ENCODE data around the gene SH3RF1. TPM values are rescaled to one million over a fixed set of nuclear protein-coding genes. Genes with fewer than 3 reads are reported as not detected.

The SH3RF1 gene
- total RNA-seq, 3 donors from 2014 or later (not counting 1 experiment from before 2014, with no cell fraction given): 0.54 to 2.4 (median 1.6) TPM

DNA sequence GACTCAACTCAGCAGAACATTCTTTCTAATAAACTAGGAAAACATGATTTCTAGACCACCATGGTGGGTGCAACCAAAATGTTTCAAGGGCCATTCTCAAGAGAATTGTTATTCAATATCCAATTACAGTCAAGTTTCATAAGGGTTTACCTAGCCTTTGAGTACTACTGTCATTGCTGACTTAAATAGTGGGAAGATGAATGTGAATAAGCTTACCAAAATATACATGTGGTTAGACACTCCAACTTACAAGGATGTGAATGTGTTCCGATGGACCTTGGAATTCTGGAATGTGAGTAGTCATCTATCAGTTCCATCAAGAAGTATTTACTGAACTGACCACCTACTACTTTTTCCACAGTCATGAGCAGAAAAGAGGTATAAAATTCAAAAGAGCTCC lies 16.9 kb downstream of the SH3RF1 start:
- no peak for DNase-seq
- Mint-ChIP-seq H3K9me3 (no peaks in the 10 kb centered on the region), H3K27me3 (ENCODE audit: low read depth in 2 of 2) (peaks cover 6 to 7% of the 10 kb centered on the region in 2 donors), H3K36me3 (no peaks in the 10 kb centered on the region), H3K27ac (no peak overlapping the region), H3K4me3 (no peak overlapping the region), H3K4me1 (no peaks in the 10 kb centered on the region)
- no peaks in the 10 kb centered on the region for H3K36me3 ChIP-seq (ENCODE audit: control insufficient read depth, insufficient read depth, low read length)
- intact Hi-C loops (cut with micrococcal nuclease): no loop called here
- ATAC-seq: no peak
- H3K27me3 ChIP-seq (ENCODE audit: control insufficient read depth, insufficient read depth, low read length): no peaks in the 10 kb centered on the region
- no peak overlapping the region for H3K27ac ChIP-seq (ENCODE audit: low read length)
- no CpG with 5 or more reads among the region's 1 CpG for WGBS (ENCODE audit: insufficient coverage)
- TF ChIP-seq, protein P1, sequence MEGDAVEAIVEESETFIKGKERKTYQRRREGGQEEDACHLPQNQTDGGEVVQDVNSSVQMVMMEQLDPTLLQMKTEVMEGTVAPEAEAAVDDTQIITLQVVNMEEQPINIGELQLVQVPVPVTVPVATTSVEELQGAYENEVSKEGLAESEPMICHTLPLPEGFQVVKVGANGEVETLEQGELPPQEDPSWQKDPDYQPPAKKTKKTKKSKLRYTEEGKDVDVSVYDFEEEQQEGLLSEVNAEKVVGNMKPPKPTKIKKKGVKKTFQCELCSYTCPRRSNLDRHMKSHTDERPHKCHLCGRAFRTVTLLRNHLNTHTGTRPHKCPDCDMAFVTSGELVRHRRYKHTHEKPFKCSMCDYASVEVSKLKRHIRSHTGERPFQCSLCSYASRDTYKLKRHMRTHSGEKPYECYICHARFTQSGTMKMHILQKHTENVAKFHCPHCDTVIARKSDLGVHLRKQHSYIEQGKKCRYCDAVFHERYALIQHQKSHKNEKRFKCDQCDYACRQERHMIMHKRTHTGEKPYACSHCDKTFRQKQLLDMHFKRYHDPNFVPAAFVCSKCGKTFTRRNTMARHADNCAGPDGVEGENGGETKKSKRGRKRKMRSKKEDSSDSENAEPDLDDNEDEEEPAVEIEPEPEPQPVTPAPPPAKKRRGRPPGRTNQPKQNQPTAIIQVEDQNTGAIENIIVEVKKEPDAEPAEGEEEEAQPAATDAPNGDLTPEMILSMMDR (IDR thresholded peaks at IDR 0.05): no peak
- H3K9me3 ChIP-seq (ENCODE audit: control insufficient read depth, insufficient read depth, low read length): no peaks in the 10 kb centered on the region
- no peak overlapping the region for H3K4me3 ChIP-seq (ENCODE audit: low read length)
- H3K4me1 ChIP-seq (ENCODE audit: control insufficient read depth, insufficient read depth, low read length): no peaks in the 10 kb centered on the region

DNA sequence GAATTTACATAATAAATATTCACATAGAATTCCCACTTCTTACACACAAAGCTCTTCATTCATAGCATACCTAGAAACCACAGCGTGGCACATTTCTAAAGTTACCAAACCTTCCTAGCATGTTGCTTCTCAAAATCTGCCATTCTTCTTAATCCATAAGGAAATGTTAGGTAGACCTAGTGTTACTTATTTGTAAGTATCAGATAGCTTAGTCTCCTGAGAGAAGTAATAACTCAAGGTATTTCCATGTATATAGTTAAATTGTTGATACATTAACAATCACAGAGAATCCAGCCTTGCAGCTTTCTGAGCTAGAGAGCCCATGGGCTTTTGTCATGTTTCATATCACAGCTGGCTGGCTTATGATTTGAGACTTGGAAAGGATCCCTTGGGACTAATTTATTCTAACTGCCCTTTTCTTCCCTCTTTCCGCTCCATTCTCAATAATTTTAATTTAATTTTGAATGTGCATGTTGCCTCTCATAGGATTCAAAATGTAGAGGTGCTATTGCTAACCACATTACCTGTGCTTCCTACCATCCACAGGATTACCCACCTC lies 17.6 kb downstream of the SH3RF1 start:
- Mint-ChIP-seq H3K4me1 (no peaks in the 10 kb centered on the region), H3K9me3 (no peaks in the 10 kb centered on the region), H3K36me3 (no peaks in the 10 kb centered on the region), H3K27ac (no peak overlapping the region), H3K27me3 (ENCODE audit: low read depth in 2 of 2) (peaks cover 6 to 7% of the 10 kb centered on the region in 2 donors), H3K4me3 (no peak overlapping the region)
- ATAC-seq (no peak), DNase-seq (no peak)
- no peaks in the 10 kb centered on the region for H3K36me3 ChIP-seq (ENCODE audit: control insufficient read depth, insufficient read depth, low read length)
- no peaks in the 10 kb centered on the region for H3K27me3 ChIP-seq (ENCODE audit: control insufficient read depth, insufficient read depth, low read length)
- no peaks in the 10 kb centered on the region for H3K9me3 ChIP-seq (ENCODE audit: control insufficient read depth, insufficient read depth, low read length)
- no peaks in the 10 kb centered on the region for H3K4me1 ChIP-seq (ENCODE audit: control insufficient read depth, insufficient read depth, low read length)
- TF ChIP-seq, protein P1 (IDR thresholded peaks at IDR 0.05): no peak
- H3K4me3 ChIP-seq (ENCODE audit: low read length): no peak overlapping the region
- no peak overlapping the region for H3K27ac ChIP-seq (ENCODE audit: low read length)
- 71% methylated on average over 1 of the region's 2 CpGs for WGBS (ENCODE audit: insufficient coverage)
- intact Hi-C loops (cut with micrococcal nuclease): no loop called here

DNA sequence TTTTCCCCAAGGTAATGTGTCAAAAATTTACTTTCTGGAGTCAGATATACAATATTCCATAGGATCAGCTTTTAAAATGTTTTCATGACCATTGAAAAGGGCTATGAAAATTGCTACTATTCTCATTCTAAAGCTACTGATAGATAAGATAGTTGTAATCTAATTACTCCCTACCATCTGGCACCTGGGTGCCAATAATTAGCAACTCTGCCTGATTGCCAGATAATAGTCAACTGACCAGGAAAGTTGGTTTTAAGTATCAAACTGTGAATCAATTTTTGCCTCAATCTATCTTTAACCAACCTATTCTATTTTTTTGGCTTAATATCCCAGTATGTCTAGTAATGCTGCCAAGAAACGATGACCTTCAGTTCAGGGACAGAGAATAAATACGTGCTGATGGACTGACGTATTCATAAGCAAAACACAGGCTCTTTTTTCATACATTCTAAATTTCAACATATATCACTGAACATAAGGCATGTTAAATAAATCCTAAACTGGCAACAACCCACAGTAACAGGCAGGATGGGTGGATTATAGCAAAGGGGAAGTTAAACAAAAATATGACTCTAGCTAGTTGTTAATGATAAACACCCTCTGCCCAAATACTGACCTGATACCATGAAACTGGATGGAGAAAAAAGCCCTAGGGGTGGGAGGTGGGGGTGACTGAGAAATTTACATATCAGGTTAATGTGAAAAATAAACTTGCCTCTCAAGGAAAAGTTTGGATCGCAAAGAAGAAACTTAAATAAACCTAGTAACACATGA lies 18.2 kb downstream of the SH3RF1 start:
- WGBS (ENCODE audit: insufficient coverage): 88% methylated on average over 4 of the region's 4 CpGs
- intact Hi-C loops (cut with micrococcal nuclease): no loop called here
- TF ChIP-seq, protein P1 (IDR thresholded peaks at IDR 0.05): no peak
- Mint-ChIP-seq H3K27ac (no peak overlapping the region), H3K4me1 (no peaks in the 10 kb centered on the region), H3K36me3 (no peaks in the 10 kb centered on the region), H3K27me3 (ENCODE audit: low read depth in 2 of 2) (peaks cover 6 to 7% of the 10 kb centered on the region in 2 donors), H3K4me3 (no peak overlapping the region), H3K9me3 (no peaks in the 10 kb centered on the region)
- Histone ChIP-seq H3K27me3 (ENCODE audit: control insufficient read depth, insufficient read depth, low read length) (no peaks in the 10 kb centered on the region), H3K36me3 (ENCODE audit: control insufficient read depth, insufficient read depth, low read length) (no peaks in the 10 kb centered on the region), H3K27ac (ENCODE audit: low read length) (no peak overlapping the region), H3K4me3 (ENCODE audit: low read length) (no peak overlapping the region), H3K9me3 (ENCODE audit: control insufficient read depth, insufficient read depth, low read length) (no peaks in the 10 kb centered on the region), H3K4me1 (ENCODE audit: control insufficient read depth, insufficient read depth, low read length) (no peaks in the 10 kb centered on the region)
- DNase-seq (no peak), ATAC-seq (no peak)
